Stimulated activated CD4-positive, alpha-beta T cell treated with anti-CD3 and anti-CD28 coated beads, Interleukin-12 subunit alpha, Interleukin-12 subunit beta, amount 100 ng/mL, for 48 hours (primary cell): Measurements from ENCODE around the gene ATP12A.

ENCODE experiments used
- DNase-seq, 3 donors: peaks; one replicate each; pipeline ENCODE4 v3.0.0-alpha.2; 2020; ENCODE audit warnings: low read depth in 2 of 3, low spot score in 1 of 3

ATP12A gene

DNA sequence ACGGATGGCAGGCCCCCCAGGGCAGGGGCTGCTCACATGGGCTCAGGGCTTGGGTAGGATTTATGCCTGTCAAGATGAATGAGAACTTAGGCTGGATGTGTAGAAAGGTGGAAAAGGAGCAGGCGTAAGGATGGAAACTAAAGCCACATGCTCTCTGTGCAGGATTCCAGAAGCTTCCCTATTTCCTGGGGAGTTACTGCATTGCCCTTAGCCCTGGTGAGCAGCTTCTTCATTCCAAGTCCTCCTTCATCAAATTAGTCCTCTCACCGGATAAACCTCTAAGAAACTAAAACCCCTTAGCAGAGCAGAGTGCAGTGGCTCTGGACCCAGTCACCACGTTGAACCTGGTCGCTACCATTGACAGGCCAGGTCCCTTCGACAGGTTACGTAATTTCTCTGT, 7.4 kb downstream of the ATP12A start:
- DNase-seq = no peak

GRCh38 chr13:24688111-24688510, 7.9 kb downstream of the ATP12A start:
- no peak for DNase-seq

GRCh38 chr13:24688950-24689349, 8.7 kb downstream of the ATP12A start:
- DNase-seq = no peak

GRCh38 chr13:24691381-24691780, 11.2 kb downstream of the ATP12A start:
- DNase-seq = no peak

DNA sequence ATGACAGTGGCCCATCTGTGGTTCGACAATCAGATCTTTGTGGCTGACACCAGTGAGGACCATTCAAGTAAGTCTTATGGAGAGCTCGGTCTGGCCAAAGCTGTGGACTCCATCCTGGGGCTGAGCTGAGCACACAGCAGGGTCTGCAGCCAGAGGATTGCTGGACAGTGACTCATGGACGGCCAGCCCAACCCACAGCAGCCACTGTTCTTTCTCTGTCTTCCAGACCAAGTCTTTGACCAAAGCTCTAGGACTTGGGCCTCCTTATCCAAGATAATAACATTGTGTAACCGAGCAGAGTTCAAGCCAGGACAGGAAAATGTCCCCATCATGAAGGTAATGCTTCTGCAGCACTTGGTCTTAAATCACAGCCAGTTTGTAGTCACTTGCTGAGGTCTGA, 12.4 kb downstream of the ATP12A start:
- no peak for DNase-seq

GRCh38 chr13:24693862-24694471, 13.8 kb downstream of the ATP12A start:
- peak in 2 of 3 donors; percentile 19 to 63 for DNase-seq

DNA sequence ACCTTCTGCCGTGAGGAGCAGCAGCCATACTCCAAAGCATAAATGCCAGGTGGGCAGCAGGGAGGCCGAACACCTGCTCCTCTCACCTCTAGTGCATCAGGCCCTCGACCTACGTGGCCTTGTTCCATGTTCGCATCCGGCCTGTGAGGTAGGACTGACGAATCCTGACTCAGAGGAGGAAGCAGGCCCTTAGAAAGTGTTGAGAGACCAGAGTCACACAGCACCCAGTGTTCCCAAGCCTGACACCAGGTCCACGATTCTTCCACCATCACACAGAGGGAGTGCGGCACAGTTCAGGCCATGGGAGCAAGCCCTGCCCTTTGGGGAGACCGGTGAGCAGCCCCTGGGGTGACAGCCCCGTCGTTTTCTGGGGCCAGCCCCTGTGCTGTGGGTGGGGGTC, 14.7 kb downstream of the ATP12A start:
- no peak for DNase-seq

DNA sequence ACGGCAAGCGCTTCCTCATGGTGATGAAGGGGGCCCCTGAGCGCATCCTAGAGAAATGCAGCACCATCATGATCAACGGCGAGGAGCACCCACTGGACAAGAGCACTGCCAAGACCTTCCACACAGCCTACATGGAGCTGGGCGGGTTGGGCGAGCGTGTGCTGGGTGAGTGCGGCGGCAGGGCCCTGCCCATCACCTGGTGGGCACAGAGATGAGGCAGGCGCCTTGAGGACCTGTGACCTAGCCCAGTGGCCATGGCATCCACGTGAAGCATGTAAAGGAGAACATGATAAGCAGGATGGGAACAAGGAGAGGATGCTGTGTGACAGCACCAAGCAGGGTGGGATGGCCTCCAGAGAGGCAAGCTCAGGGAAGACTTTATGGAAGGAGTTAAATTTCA, 18.5 kb downstream of the ATP12A start:
- no peak for DNase-seq

GRCh38 chr13:24699541-24699940, 19.3 kb downstream of the ATP12A start:
- DNase-seq = no peak

DNA sequence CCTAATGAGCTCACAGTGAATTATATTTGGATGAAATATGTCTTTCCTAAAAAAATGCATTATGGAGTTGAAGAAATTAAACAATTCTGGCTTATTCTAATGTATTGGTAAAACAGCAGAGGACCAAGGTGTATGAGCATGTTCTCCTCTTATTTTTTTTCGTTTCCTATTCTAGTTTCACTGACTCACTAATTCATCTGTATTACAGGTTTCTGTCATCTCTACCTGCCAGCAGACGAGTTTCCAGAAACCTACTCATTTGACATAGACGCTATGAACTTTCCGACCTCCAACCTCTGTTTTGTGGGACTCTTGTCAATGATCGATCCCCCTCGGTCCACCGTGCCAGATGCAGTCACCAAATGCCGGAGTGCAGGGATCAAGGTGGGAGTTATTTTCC, 20.3 kb downstream of the ATP12A start:
- DNase-seq = no peak

DNA sequence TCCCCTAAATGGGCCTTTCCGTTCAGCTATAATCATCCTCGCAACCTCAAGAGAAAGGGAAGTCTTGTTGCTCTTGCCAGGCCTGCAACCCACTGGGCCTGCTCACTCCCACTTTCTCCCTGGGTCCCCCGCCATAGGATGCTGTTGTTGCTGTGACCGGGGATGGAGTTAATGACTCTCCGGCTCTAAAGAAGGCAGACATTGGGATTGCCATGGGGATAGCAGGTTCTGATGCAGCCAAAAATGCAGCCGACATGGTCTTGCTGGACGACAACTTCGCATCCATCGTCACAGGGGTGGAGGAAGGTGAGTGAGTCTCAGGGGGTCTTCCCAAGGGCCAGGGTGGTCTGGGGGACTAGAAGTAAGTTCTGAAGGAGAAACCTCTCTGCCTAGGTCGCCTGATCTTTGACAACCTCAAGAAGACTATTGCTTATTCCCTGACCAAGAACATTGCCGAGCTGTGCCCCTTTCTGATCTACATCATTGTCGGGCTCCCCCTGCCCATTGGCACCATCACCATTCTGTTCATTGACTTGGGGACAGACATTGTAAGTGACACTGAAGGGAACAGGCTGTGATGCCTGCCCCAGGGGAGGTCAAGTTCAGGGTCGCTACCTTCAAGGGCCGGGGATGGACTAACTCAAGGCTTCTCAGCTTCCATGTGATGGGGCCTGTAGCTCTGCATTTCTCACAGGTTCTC, 26.8 kb downstream of the ATP12A start:
- no peak for DNase-seq

DNA sequence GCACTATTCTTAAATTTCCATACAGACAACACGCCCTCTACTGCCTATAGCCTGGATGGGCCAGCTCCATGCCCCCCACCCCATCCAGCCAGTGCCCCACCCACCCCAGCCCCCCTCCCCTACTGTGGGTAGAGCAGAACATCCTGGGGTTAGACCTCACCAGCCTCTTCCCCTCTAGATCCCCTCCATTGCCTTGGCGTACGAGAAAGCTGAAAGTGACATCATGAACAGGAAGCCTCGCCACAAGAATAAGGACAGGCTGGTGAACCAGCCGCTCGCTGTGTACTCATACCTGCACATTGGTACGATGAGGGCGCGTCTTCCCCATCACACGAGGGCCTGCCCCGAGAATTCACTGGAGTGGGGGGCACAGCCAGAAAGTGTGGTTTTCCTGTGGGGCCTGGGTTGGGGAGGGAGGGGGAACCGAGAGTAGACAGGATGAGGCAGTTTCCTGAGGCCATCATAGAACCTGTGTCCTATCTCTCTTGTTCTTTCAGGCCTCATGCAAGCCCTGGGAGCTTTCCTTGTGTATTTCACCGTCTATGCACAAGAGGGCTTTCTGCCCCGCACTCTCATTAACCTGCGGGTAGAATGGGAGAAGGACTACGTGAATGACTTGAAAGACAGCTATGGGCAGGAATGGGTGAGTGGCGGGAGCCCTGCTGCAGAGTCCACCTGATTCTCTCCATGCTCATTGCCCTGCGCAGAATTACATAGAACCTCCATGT, 29.1 kb downstream of the ATP12A start:
- DNase-seq = peak; percentile 44 to 48 (median 46)

GRCh38 chr13:24713022-24713421, 32.8 kb downstream of the ATP12A start:
- no peak for DNase-seq

DNA sequence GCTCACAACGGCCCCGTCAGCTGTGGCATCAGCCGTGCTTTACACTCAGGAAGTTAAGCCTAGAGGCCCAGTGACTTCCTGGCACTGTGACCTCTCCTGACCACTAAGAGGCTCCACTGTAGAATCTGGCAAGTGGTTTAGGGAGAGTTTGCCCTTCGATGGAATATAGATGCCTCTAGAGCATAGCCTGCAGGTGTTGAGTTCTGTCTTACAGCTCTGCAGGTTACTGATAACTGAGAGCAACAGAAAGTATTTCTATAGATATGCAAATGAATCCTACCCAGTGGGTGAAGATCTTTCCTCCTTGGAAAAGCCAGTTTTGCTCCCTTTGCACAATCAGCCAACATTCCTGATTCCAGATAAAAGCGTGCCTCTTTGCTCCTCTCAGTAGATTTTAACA, 35.8 kb downstream of the ATP12A start:
- no peak for DNase-seq

DNA sequence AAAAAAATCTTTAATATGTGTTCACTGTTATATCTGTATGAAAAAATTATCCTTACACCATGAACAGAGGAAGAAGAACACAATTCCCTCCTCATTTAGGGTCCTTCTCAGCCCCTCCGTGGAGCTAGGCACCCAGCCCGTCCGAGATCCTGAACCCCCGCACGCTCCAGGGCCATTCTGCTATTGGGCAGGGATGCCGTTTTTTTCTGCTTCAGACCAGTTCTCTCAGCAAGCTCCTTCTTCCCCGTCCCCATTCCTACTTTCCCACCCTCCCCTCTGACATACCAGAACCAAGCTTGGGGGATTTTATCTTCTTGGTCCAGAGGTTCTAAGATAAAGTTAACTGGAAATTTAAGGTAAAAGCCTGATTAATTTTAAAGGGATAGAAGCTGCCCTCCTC, 36.2 kb downstream of the ATP12A start:
- no peak for DNase-seq

- no peak for DNase-seq
These were observed 37.0 kb downstream of the ATP12A start for GRCh38 chr13:24717217-24717616.

- no peak for DNase-seq
These were observed 38.2 kb downstream of the ATP12A start for GRCh38 chr13:24718192-24718965.

DNA sequence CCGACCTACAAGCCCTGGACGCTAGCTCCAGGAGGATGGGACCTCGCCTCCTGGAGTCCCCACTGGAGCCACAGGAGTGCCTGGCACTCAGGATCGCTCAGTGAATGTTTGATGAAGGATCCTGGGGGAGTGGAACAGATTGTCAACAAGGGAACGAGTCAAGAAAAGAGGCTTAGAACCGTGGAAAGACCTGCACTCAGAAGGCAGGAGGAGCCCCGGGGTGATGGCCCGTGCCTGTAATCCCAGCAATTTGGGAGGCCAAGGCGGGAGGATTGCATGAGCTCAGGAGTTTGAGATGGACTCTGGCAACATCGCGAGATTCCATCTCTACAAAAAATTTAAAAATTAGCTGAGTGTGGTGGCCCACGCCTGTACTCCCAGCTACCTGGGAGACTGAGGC, 38.9 kb downstream of the ATP12A start:
- no peak for DNase-seq

- DNase-seq = no peak
These were observed 43.0 kb downstream of the ATP12A start for GRCh38 chr13:24723206-24723605.

DNA sequence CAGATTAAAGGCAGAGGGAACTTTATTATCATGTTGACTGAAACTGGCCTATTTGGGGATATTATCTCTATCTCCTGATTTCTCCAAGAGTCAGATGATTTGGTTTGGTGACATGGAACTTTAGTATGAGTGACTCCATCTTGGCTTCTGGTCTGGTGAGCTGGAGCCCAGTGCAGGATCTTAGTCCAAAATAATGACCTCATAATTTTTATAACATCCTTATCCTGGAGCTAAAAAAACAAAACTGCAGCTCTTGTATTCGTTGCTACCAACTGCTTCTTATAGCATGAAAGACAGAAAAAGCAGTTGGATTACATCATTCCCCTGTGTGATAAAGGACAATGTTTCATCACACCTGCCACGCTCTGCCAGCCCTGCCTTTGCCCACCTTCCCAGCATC, 44.5 kb downstream of the ATP12A start:
- DNase-seq = no peak

DNA sequence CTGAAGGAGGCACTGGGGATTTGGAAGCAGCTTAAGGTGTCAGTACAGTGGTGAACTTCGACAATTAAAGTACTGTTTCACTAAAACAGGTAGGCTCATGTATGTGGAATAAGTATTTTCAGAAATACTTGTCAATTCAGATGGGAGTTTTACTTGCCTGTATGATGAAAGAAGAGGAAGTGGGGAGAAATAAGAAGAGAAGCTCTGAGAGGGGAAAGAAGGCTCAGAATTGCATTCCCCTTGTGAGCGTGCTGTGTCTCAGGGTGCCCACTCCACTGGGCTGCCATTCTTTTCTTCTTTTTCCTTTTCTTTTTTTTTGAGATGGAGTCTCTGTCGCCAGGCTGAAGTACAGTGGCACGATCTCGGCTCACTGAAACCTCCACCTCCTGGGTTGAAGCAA, 45.2 kb downstream of the ATP12A start:
- no peak for DNase-seq
